Naive thymus-derived CD8-positive, alpha-beta T cell (primary cell): ENCODE results near the gene RTBDN. TPM values are rescaled to one million over a fixed set of nuclear protein-coding genes. Genes with fewer than 3 reads are reported as not detected.

Source experiments
- ATAC-seq, 2 donors: fragments of 150-1000 bp; cut with Tn5 transposase in 1 of 2; sonication (Bioruptor Pico), chemical (Tn5 transposase) in 1 of 2; 1 replicate in 1 of 2; 2 replicates in 1 of 2; pipeline ENCODE4 v1.10.0; 2021; ENCODE audit warnings: mild to moderate bottlenecking in 2 of 2, moderate library complexity in 2 of 2
- POLR2A ChIA-PET: fragments of 350-600 bp; sonication (Branson Sonifier 250); formaldehyde crosslinking; loops from one replicate; lab custom pipeline; 2021; ENCODE audit warnings: antibody characterized with exemption; lab: Charles Lee
- DNase-seq, 10 donors: peaks; one replicate each; pipeline versions ENCODE4 v3.0.0 to v3.0.0-alpha.2; 2020 to 2022
- H3K27ac Mint-ChIP-seq, 10 donors: one replicate each; pipeline ENCODE4 v1.8.0; 2020 to 2022; ENCODE audit warnings: mild to moderate bottlenecking in 10 of 10, mixed read lengths in 10 of 10, moderate library complexity in 4 of 10, inconsistent platforms in 1 of 10
- H3K27me3 Mint-ChIP-seq, 5 donors: one replicate each; pipeline ENCODE4 v1.8.0; 2021 to 2022; ENCODE audit warnings: mixed read lengths in 5 of 5
- H3K36me3 Mint-ChIP-seq, 3 donors: one replicate each; pipeline ENCODE4 v1.8.0; 2020 to 2022; ENCODE audit warnings: mixed read lengths in 3 of 3, mild to moderate bottlenecking in 2 of 3, inconsistent platforms in 1 of 3
- H3K4me1 Mint-ChIP-seq, 4 donors: one replicate each; pipeline ENCODE4 v1.8.0; 2021 to 2022; ENCODE audit warnings: mixed read lengths in 4 of 4
- H3K4me3 Mint-ChIP-seq, 10 donors: one replicate each; pipeline ENCODE4 v1.8.0; 2020 to 2022; ENCODE audit warnings: mild to moderate bottlenecking in 10 of 10, mixed read lengths in 10 of 10, moderate library complexity in 6 of 10, inconsistent platforms in 1 of 10
- H3K9me3 Mint-ChIP-seq, 9 donors: one replicate each; pipeline ENCODE4 v1.8.0; 2020 to 2022; ENCODE audit warnings: mixed read lengths in 9 of 9, mild to moderate bottlenecking in 3 of 9, inconsistent platforms in 1 of 9, moderate library complexity in 1 of 9
- polyA plus RNA-seq, 3 donors: library from polyadenylated mRNA; unstranded; fragments of 300-500 nt; fragmentation: Illumina TruSeq; gene quantifications; one replicate each; pipeline ENCODE4 v1.2.3, GENCODE V29; 2021
- total RNA-seq, 8 experiments: library from RNA in 2 of 8; stranded (reverse) in 2 of 8; gene quantifications; one replicate each; pipeline ENCODE4 v1.2.3 and lab custom pipeline; 2021 to 2026

RTBDN gene
- total and polyA plus RNA-seq, 5 experiments from 2014 or later: not detected

DNA sequence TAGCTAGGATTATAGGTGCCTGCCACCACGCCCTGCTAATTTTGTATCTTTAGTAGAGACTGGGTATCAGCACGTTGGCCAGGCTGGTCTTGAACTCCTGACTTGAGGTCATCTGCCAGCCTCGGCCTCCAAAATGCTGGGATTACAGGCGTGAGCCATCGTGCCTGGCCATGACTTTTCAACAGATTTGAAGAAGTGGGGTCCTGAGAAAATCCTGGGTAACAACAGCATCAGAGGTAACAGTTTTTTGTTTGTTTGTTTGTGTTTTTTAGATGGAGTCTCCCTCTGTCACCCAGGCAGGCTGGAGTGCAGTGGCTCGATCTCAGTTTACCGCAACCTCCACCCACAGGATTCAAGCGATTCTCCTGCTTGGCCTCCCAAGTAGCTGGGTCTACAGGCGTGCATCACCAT, 39.4 kb downstream of the RTBDN start:
- ATAC-seq: no peak
- Mint-ChIP-seq H3K27ac (peak overlapping the region; percentile 94 to 99 (median 97)), H3K36me3 (peaks cover 1 to 27% (median 5%) of the 10 kb centered on the region in 3 donors), H3K4me3 (peak overlapping the region in 9 of 10 donors; percentile 10 to 99 (median 73)), H3K27me3 (peaks cover 0 to 4% (median 0%) of the 10 kb centered on the region in 5 donors), H3K4me1 (peaks cover 25 to 47% (median 39%) of the 10 kb centered on the region in 4 donors), H3K9me3 (peaks cover 0 to 4% (median 0%) of the 10 kb centered on the region in 9 donors)
- POLR2A ChIA-PET: interaction anchor here (0.5 to 14.5 kb wide), 9 partner anchors 9 to 1921 kb away, joined by 3 to 1021 read pairs (median 5); partner anchors contain the start of genes HOOK2, RNASEH2A and TNPO2
- no peak for DNase-seq

- Mint-ChIP-seq H3K4me3 (peak overlapping the region; percentile 64 to 99 (median 84)), H3K36me3 (peaks cover 1 to 25% (median 5%) of the 10 kb centered on the region in 3 donors), H3K4me1 (peaks cover 25 to 49% (median 36%) of the 10 kb centered on the region in 4 donors), H3K27ac (peak overlapping the region; percentile 94 to 99 (median 97)), H3K9me3 (peaks cover 0 to 4% (median 0%) of the 10 kb centered on the region in 9 donors), H3K27me3 (peaks cover 0 to 4% (median 0%) of the 10 kb centered on the region in 5 donors)
- no peak for ATAC-seq
- POLR2A ChIA-PET: interaction anchor here (0.5 to 14.5 kb wide), 12 partner anchors 7 to 1921 kb away, joined by 3 to 1021 read pairs (median 4); partner anchors contain the start of genes HOOK2, PRDX2, RNASEH2A and THSD8
- peak in 3 of 10 donors; percentile 37 to 52 (median 45) for DNase-seq
Measured at GRCh38 chr19:12794196-12794941, 40.0 kb downstream of the RTBDN start.

- H3K4me3 Mint-ChIP-seq: peak overlapping the region; percentile 89 to 99 (median 96)
- DNase-seq (peak; percentile 92 to 98 (median 96)), ATAC-seq (peak; percentile 47 to 53)
- peaks cover 0 to 4% (median 0%) of the 10 kb centered on the region in 5 donors for H3K27me3 Mint-ChIP-seq
- H3K9me3 Mint-ChIP-seq: peaks cover 0 to 4% (median 0%) of the 10 kb centered on the region in 9 donors
- H3K27ac Mint-ChIP-seq: peak overlapping the region; percentile 94 to 100 (median 100)
- POLR2A ChIA-PET: interaction anchor here (0.5 to 14.5 kb wide), 19 partner anchors 8 to 1725 kb away, joined by 3 to 1021 read pairs (median 5); partner anchors contain the start of genes CALR, DHPS, DNAJB1 and FBXW9
- H3K36me3 Mint-ChIP-seq: peaks cover 1 to 16% (median 5%) of the 10 kb centered on the region in 3 donors
- H3K4me1 Mint-ChIP-seq: peaks cover 30 to 56% (median 43%) of the 10 kb centered on the region in 4 donors
Measured at GRCh38 chr19:12793290-12794195, 40.8 kb downstream of the RTBDN start.

DNA sequence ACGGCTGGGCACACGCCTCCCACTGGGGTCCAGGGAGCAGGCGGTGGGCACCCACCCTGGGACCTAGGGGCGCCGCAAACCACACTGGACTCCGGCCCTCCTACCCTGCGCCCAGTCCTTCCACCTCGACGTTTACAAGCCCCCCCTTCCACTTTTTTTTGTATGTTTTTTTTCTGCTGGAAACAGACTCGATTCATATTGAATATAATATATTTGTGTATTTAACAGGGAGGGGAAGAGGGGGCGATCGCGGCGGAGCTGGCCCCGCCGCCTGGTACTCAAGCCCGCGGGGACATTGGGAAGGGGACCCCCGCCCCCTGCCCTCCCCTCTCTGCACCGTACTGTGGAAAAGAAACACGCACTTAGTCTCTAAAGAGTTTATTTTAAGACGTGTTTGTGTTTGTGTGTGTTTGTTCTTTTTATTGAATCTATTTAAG, 41.5 kb downstream of the RTBDN start:
- Mint-ChIP-seq H3K27me3 (peaks cover 0 to 4% (median 0%) of the 10 kb centered on the region in 5 donors), H3K27ac (peak overlapping the region; percentile 91 to 100 (median 100)), H3K36me3 (peaks cover 1 to 15% (median 5%) of the 10 kb centered on the region in 3 donors), H3K4me1 (peaks cover 32 to 56% (median 47%) of the 10 kb centered on the region in 4 donors), H3K4me3 (peak overlapping the region; percentile 85 to 99 (median 96)), H3K9me3 (peaks cover 0 to 4% (median 0%) of the 10 kb centered on the region in 9 donors)
- POLR2A ChIA-PET: interaction anchor here (0.5 to 14.5 kb wide), 20 partner anchors 9 to 1725 kb away, joined by 3 to 1021 read pairs (median 5); partner anchors contain the start of genes CALR, DHPS, DNAJB1 and FBXW9
- ATAC-seq (no peak), DNase-seq (peak in 1 of 10 donors; percentile 62)

GRCh38 chr19:12792051-12792852, 42.1 kb downstream of the RTBDN start:
- peaks cover 0 to 4% (median 0%) of the 10 kb centered on the region in 9 donors for H3K9me3 Mint-ChIP-seq
- H3K27me3 Mint-ChIP-seq: peaks cover 0 to 4% (median 0%) of the 10 kb centered on the region in 5 donors
- peak overlapping the region; percentile 85 to 99 (median 96) for H3K4me3 Mint-ChIP-seq
- H3K36me3 Mint-ChIP-seq: peaks cover 1 to 14% (median 5%) of the 10 kb centered on the region in 3 donors
- peak; percentile 53 to 87 (median 72) for DNase-seq
- H3K4me1 Mint-ChIP-seq: peaks cover 32 to 57% (median 49%) of the 10 kb centered on the region in 4 donors
- POLR2A ChIA-PET: interaction anchor here (0.5 to 14.5 kb wide), 32 partner anchors 9 to 1726 kb away, joined by 3 to 1021 read pairs (median 5); partner anchors contain the start of genes CALR, DHPS, DNAJB1 and FBXW9
- H3K27ac Mint-ChIP-seq: peak overlapping the region; percentile 92 to 100 (median 100)
- ATAC-seq: no peak

DNA sequence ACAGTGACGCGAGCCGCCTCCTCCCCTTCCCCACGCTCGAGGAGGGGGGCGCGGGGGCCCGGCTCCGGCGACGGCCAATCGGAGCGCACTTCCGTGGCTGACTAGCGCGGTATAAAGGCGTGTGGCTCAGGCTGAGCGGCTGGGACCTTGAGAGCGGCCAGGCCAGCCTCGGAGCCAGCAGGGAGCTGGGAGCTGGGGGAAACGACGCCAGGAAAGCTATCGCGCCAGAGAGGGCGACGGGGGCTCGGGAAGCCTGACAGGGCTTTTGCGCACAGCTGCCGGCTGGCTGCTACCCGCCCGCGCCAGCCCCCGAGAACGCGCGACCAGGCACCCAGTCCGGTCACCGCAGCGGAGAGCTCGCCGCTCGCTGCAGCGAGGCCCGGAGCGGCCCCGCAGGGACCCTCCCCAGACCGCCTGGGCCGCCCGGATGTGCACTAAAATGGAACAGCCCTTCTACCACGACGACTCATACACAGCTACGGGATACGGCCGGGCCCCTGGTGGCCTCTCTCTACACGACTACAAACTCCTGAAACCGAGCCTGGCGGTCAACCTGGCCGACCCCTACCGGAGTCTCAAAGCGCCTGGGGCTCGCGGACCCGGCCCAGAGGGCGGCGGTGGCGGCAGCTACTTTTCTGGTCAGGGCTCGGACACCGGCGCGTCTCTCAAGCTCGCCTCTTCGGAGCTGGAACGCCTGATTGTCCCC, 42.9 kb downstream of the RTBDN start, which contains the start of gene JUNB:
Gene JUNB (plus strand): TSS at position 142 of the 706 bp plus-strand sequence. CDS start 286 bp downstream, at position 428.
- Mint-ChIP-seq H3K27ac (peak within 1 kb of the TSS; percentile 97 to 100 (median 100)), H3K36me3 (peaks cover 1 to 8% (median 5%) of the 10 kb centered on the region in 3 donors), H3K27me3 (peaks cover 0 to 4% (median 0%) of the 10 kb centered on the region in 5 donors), H3K4me1 (peaks cover 31 to 60% (median 49%) of the 10 kb centered on the region in 4 donors), H3K9me3 (peaks cover 0 to 4% (median 0%) of the 10 kb centered on the region in 9 donors), H3K4me3 (peak within 1 kb of the TSS; percentile 91 to 99 (median 96))
- ATAC-seq (peak; percentile 43 to 47), DNase-seq (peak; percentile 95 to 99 (median 98))
- POLR2A ChIA-PET: interaction anchor here (0.5 to 14.5 kb wide), 31 partner anchors 10 to 1095 kb away, joined by 3 to 1021 read pairs (median 5); partner anchors contain the start of genes CALR, DHPS, FBXW9 and GCDH

GRCh38 chr19:12790628-12791344, 43.6 kb downstream of the RTBDN start:
- POLR2A ChIA-PET: interaction anchor here (0.6 to 14.5 kb wide), 22 partner anchors 11 to 538 kb away, joined by 3 to 1021 read pairs (median 5); partner anchors contain the start of genes CALR, DHPS, FBXW9 and GCDH
- H3K27ac Mint-ChIP-seq: peak overlapping the region; percentile 97 to 100 (median 100)
- H3K36me3 Mint-ChIP-seq: peaks cover 1 to 7% (median 5%) of the 10 kb centered on the region in 3 donors
- DNase-seq (no peak), ATAC-seq (no peak)
- peaks cover 24 to 56% (median 42%) of the 10 kb centered on the region in 4 donors for H3K4me1 Mint-ChIP-seq
- peaks cover 0 to 4% (median 0%) of the 10 kb centered on the region in 5 donors for H3K27me3 Mint-ChIP-seq
- peaks cover 0 to 4% (median 0%) of the 10 kb centered on the region in 9 donors for H3K9me3 Mint-ChIP-seq
- H3K4me3 Mint-ChIP-seq: peak overlapping the region; percentile 91 to 99 (median 96)

DNA sequence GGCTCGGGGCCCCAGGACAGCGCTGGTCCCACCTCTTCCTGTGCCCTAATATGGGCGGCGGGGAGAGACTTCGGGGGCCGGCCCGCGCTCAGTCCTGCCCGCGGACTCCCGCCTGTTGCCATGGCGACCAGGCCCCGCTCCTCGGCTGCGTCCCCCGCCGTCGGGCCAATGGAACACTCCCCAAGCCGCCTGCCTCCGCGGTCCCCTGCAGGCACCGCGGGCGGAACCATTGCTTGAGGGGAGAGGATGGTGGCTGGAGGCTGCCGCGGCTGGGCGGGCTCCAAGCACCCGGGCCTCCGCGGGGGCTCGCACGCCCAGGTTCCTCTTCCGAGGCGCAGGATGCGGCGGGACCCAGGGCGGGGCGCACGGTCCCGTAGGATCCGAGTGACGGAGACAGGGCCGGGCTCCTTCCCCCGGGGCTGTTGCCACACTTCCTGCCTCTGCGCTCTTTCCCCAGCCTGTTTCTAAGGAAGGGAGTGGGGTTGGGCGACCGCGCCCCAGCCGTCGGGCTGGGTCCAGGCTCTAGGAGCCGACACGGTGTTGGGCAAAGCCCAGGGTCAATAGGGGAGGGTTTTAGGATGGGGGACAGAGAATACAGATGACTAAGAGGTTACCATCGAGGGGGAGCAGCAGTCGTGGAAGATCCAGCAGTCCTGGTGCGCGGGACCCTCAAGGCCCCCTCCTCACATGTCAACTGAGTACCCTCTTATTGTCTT, 44.3 kb downstream of the RTBDN start:
- H3K36me3 Mint-ChIP-seq: peaks cover 1 to 7% (median 5%) of the 10 kb centered on the region in 3 donors
- ATAC-seq: peak; percentile 35 to 38
- peaks cover 0 to 4% (median 0%) of the 10 kb centered on the region in 9 donors for H3K9me3 Mint-ChIP-seq
- peak overlapping the region; percentile 97 to 100 (median 100) for H3K27ac Mint-ChIP-seq
- peak; percentile 82 to 96 (median 90) for DNase-seq
- peaks cover 22 to 50% (median 39%) of the 10 kb centered on the region in 4 donors for H3K4me1 Mint-ChIP-seq
- H3K27me3 Mint-ChIP-seq: peaks cover 0 to 4% (median 0%) of the 10 kb centered on the region in 5 donors
- peak overlapping the region; percentile 91 to 99 (median 96) for H3K4me3 Mint-ChIP-seq
- POLR2A ChIA-PET: interaction anchor here (0.6 to 14.5 kb wide), 10 partner anchors 8 to 501 kb away, joined by 3 to 1021 read pairs (median 11); partner anchors contain the start of genes CALR, FBXW9, GET3 and HOOK2
